ENCODE measurements around the gene REEP6.

GRCh38 chr19:1510442-1510806, 19.4 kb downstream of the REEP6 start:
- TF ChIP-seq CTCF (IDR thresholded peaks at IDR 0.05; ENCODE audit: low read length) (no peak), EZH2 (optimal IDR thresholded peaks at IDR 0.05; ENCODE audit: low read depth, low read length) (no peak), EZH2phosphoT487 (IDR thresholded peaks at IDR 0.05; ENCODE audit: low read length) (no peak)

All from MM.1S (cell line).